ENCODE measurements around the gene ZNF316.
"Not testable (repeated sequence)": the region's sequence is repeated elsewhere in the genome, so short reads cannot be mapped to it uniquely, and the experiment has no call there.

ZNF316 gene

DNA sequence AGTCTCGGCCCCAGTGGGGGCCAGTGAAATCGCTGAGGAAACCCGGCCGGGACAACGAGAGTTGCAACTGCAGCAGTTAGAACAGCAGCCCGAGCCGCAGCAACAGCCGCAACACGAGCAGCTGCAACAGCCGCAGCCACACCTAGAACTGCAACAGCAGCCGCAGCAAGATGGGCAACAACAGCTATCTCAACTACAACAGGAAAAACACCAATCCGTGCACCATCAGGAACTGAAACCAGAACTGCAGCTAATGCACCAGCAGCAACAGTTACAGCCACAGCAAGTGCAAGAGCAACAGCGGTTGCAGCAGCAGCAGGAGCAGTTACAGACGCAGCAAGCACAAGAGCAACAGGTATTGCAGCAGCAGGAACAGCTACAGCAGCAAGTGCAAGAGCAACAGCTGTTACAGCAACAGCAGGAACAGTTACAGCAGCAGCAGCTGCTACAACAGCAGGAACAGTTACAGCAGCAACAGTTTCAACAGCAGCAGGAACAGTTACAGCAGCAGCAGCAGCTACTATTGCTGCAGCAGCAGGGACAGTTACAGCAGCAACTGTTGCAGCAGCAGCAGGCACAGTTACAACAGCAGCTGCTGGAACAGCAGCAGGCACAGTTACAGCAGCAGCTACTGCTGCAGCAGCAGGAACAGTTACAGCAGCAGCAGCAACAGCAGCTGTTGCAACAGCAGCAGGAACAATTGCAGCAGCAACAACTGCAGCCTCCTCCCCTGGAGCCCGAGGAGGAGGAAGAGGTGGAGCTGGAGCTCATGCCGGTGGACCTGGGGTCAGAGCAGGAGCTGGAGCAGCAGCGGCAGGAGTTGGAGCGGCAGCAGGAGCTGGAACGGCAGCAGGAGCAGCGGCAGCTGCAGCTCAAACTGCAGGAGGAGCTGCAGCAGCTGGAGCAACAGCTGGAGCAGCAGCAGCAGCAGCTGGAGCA, 15.7 kb upstream of the ZNF316 start:
- DNase-seq, result no peak

GRCh38 chr7:6622134-6622710, 14.9 kb upstream of the ZNF316 start:
- no peak for DNase-seq

GRCh38 chr7:6623589-6624245, 13.4 kb upstream of the ZNF316 start:
- DNase-seq, result no peak

DNA sequence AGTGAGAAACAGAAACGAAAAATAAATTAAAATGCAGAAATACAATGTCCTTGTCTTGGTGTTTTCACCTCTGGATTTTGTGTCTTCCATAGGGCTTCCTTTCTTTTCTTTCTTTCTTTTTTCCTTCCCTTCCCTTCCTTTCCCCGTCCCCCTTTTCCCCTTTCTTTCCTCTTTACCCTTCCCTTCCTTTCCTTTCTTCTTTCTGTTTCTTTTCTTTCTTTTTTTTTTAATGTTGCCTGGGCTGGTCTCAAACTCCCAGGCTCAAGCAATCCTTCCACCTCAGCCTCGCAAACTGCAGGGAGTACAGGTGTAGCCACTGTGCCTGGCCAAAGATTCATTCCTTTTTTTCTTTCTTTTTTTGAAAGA, 12.9 kb upstream of the ZNF316 start:
- no peak for DNase-seq

DNA sequence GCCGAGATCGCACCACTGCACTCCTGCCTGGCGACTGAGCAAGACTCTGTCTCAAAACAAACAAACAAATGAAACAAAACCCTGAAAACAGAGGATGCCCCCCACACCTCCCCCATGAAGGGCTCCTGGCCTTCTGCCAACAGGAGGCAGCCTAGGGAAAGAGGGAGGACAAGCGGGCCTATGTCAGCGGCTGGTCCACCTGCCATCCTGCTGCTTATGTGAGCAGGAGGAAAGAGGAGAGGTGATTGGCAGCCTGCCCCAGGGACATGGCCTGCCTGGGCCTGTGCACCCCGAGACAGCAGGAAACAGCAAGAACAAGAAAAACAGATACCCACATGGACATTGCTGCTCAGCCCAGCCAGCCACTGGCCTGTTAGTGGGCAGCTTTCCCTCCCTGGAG, 9.1 kb upstream of the ZNF316 start:
- no peak for DNase-seq

GRCh38 chr7:6630007-6630849, 6.9 kb upstream of the ZNF316 start:
- no peak for DNase-seq

GRCh38 chr7:6631605-6632004, 5.5 kb upstream of the ZNF316 start:
- no peak for DNase-seq

DNA sequence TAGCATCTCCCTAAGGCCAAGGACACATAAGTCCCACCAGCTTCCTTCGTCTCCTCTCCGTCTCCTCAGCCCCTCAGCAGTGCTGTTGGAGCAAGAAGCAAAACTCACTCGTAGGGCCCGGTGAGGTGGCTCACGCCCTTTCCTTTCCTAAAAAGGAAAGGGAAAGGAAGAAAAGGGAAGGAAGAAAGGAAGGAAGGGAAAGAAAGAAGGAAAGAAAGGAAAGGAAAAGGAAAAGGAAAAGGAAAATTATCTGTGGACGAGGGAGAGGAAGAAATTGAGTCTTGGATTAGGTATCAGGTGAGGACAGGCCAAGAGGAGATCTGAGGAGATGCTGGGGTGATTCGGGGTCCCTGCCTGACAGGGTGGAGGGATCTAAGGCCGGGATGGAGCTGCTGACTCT, 3.1 kb upstream of the ZNF316 start:
- DNase-seq, result no peak

DNA sequence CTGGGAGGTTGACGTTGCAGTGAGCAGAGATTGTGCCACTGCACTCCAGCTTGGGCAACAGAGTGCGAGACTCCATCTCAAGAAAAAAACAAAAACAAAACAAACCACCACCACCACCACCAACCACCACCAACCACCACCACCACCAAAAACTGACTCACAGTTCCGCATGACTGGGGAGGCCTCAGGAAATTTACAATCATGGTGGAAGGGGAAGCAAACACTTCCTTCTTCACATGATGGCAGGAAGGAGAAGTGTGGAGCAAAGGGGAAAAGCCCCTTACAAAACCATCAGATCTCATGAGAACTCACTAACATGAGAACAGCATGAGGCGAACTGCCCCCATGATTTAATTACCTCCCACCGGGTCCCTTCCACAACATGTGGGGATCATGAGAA, 2.1 kb upstream of the ZNF316 start:
- not testable (repeated sequence) for DNase-seq

GRCh38 chr7:6637544-6638229, 569 bp downstream of the ZNF316 start:
- DNase-seq, result peak; percentile 56

- no peak for DNase-seq
Measured at GRCh38 chr7:6639032-6639431, 1.9 kb downstream of the ZNF316 start.

DNA sequence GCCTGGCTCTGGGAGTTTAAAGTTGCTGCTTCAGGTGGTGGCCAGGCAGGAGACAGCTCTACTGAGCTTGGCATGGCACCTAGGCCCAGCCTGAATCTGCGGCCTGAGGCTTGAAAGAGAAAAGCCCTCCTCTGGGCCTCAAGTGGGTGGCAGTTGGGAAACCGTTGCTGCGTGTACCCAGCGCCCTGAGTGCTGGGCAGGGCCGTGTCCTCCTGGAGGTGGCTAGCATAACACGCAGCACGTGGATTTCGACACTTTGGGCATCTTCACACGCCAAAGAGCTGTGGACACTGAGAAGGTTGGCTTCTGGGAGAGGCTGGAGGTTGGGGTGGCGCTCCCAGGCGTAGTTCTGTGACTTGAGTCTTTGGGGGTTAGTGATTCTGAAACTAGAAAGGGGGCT, 2.5 kb downstream of the ZNF316 start:
- no peak for DNase-seq

GRCh38 chr7:6640246-6640721, 3.2 kb downstream of the ZNF316 start:
- no peak for DNase-seq

DNA sequence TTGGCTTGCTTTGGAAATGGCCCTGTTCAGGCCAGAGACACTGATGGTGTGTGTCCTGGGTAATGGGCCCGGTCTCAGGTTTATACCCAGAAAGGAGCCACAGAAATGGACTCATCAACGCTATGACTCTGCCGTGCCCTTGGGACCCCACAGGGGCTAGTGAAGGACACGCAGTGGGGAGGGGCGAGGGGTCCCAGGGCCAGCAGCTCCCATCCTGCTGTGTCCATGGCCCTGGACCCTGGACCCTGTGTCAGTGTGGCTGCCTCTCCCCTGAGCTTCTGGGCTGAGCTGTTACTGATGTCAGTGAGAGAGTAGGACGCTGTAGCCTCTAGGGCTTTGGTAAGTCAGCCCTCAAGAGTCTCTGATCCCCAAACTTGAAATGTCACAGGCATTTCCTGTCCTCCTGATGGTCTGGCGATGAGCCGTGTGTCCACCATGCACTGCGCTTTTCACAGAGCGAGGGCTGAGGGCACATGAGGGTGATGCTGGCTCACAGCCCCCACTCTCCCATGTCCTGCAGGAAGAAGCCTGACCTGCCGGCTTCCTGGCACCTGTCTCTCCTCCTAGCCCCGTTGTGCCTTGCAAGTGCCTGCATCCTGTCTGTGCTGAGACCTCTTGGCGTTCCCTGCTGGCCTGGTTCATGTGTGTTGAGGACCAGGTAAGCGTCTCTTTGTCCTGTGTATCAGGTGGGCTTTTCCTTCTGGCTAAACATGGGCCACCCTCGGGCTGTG, 4.4 kb downstream of the ZNF316 start:
- DNase-seq, result no peak

GRCh38 chr7:6642239-6642839, 5.2 kb downstream of the ZNF316 start:
- no peak for DNase-seq

GRCh38 chr7:6642861-6643640, 5.9 kb downstream of the ZNF316 start:
- DNase-seq, result no peak

DNA sequence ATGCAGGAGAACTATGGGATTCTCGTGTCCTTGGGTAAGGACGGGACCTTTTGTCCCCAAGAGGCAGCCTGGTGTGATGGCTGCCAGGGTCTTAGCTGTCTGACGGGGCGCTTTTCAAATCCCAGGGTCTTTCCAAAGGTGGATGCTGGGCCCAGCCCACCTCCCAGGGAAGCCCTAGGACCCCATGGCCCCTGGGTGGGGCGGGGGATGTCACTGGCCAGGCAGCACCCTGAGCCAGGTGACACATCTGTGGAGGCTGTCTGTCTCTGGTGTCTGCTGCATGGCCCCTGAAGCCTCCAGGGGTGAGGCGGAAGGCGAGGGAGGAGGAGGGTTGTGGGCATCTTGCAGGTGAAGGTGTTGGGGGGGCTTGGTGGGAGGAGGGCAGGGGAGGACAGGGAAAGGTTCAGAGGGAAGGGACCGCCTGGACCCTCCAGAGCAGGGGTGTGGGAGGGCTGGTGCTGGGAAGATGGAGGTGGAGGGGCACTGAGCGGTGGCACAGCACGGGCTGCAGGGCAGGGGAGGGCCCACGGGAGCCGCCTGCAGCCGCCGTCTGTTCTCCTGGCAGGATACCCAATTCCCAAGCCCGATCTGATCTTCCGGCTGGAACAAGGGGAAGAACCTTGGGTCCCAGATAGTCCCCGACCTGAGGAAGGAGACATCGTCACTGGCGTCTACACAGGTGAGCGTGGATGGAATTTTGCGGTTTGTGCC, 7.0 kb downstream of the ZNF316 start:
- no peak for DNase-seq

- DNase-seq, result no peak
Measured at GRCh38 chr7:6644728-6645127, 7.6 kb downstream of the ZNF316 start.

DNA sequence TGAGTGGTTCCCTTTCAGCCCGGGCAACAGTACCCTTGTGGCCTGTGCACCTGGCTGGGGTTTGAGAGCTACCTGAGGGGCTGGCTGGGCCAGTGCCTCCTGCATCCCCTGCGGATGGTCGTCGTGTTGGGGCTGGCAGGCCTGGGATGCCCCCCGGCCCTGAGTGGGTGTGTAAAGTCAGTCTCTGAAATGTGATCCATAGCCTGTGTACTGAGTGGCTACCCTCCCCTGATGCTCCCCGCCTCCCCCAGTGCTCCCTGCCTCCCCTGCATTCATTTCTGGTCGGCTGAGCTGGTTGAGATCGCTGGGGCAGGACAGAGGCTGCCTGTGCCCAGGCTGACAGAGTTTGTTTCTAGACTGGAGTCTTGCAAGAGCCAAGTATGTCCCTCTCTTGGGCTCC, 9.3 kb downstream of the ZNF316 start:
- no peak for DNase-seq

- DNase-seq, result no peak
Measured at GRCh38 chr7:6647080-6647479, 10.0 kb downstream of the ZNF316 start.
